ENCODE data around the gene SETD2.

- TF ChIP-seq CTCF (IDR thresholded peaks at IDR 0.05) (no peak), POLR2A (IDR thresholded peaks at IDR 0.05) (no peak)
Observed at GRCh38 chr3:47162697-47163168, 1.2 kb downstream of the SETD2 start.

All from right lobe of liver (tissue), 4 donors.